Effector CD8-positive, alpha-beta T cell (primary cell): ENCODE measurements around the gene PALLD.
"Not testable (repeated sequence)": the region's sequence is repeated elsewhere in the genome, so short reads cannot be mapped to it uniquely, and the experiment has no call there.

Experiments
- DNase-seq: peaks from one replicate; lab custom pipeline; 2025; lab: John Stamatoyannopoulos, UW

Gene PALLD

DNA sequence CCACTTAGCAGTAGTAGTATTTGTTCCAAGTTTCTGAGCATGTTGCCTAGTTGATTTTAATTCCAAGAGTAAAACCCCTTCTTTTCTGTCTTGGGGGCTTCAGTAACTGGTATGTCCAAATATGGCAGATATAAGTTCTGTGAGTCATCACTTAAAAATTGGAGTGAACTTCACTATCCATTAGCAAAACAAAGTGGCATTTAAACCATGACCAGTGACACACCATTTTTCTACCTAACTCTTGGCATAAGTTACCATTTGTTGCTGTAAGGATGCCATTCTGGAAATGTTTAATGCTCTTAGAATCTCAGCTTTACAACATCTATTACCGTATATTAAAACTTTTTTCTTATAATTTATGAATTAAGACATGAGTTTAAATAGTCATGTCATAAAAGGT, 411.2 kb downstream of the PALLD start:
- DNase-seq: no peak

GRCh38 chr4:168908851-168909273, 412.0 kb downstream of the PALLD start:
- DNase-seq: no peak

DNA sequence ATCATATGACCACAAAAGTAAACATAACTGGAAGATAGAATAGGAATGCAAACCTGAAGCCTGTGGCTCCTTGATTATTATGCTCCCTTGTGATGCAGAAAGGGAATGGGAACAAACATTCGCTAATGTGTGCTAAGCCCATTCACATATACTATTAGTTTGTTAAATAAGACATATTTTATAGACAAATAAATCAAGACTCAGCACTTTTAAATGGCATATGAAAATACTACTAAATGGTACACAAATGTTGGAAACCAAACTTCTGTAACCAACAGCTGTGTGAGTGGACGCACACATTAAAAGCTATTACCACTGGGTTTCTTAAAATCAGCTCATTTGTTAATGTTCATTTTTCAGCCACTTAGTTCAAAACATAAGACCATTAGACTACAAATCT, 417.2 kb downstream of the PALLD start:
- no peak for DNase-seq

- DNase-seq: no peak
These were observed 420.4 kb downstream of the PALLD start for GRCh38 chr4:168917138-168917779.

DNA sequence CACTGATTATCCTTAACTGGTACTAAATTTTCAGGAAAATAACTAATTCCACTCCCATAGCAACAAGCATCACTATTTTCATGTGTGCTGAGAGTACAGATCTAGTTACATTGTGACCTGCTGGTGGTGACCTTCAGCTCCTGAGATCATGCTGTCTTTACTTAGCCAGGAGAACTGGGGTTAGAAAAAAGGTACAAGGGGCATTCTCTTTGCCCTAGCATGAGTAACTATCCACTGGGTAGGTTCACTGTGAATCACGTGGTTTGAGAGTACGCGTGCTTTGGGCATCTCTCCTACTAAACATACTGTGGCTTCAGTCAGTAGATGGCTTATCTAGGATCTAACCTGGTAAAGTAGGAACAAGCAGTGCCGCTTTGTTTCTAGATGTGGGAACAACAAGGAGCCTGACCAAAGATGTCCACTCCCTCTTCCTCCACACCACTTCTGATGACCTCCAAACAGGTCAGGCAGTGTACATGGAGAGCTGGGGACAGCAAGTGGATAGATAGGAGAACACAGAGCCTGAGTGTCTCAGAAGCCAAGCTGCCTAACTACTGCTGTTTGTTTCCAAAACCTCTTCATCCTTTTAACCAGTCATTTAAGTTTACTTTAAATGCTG, 423.0 kb downstream of the PALLD start:
- DNase-seq: no peak

- no peak for DNase-seq
These were observed 423.7 kb downstream of the PALLD start for GRCh38 chr4:168920441-168921065.

- peak; percentile 5 for DNase-seq
These were observed 426.8 kb downstream of the PALLD start for GRCh38 chr4:168923526-168924194.

DNA sequence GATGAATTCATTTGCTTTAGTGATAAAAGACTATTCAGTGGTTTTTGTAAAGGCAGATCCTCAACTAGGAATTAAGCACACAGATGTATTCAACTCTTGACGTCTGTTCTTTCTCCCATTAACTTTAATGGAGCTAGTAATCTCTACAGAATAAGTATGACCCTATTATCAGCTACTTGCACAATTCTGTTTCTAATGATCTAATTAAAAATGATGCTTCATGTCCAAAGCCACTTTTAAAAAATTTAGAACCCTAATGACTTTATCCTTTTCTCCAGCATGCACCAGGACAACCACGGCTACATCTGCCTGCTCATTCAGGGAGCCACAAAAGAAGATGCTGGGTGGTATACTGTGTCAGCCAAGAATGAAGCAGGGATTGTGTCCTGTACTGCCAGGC, 427.8 kb downstream of the PALLD start:
- DNase-seq: no peak

DNA sequence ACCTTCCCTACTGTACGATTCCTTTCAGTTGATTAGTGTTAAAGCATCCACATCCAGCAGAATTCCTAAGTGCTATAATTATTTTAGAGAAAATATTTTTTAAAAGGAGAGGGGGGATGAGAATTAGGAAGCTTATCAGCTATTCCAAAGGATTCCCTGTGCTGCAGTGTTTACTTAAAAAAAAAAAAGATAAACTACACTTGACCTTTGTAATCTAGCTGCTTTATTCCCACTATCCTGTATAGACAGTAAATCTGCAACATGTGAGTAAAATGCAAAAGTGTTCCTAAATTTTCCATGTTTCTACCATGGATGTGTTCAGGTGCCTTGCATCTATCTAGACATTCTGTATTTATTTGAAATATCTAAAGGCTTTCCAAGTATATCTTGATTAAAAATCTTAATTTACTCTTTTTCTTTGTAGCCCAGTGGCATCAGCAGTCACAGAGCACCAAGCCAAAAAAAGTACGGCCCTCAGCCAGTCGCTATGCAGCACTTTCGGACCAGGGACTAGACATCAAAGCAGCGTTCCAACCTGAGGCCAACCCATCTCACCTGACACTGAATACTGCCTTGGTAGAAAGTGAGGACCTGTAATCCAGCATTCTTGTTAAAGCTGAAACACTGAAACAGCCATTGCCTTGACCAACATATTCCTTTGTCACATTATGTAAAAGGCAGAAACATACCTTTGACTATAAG, 429.1 kb downstream of the PALLD start:
- no peak for DNase-seq

- no peak for DNase-seq
These were observed 431.5 kb downstream of the PALLD start for GRCh38 chr4:168928346-168928745.

- no peak for DNase-seq
These were observed 432.0 kb downstream of the PALLD start for GRCh38 chr4:168928875-168929274.

GRCh38 chr4:168930413-168931196, 433.8 kb downstream of the PALLD start:
- DNase-seq: no peak

DNA sequence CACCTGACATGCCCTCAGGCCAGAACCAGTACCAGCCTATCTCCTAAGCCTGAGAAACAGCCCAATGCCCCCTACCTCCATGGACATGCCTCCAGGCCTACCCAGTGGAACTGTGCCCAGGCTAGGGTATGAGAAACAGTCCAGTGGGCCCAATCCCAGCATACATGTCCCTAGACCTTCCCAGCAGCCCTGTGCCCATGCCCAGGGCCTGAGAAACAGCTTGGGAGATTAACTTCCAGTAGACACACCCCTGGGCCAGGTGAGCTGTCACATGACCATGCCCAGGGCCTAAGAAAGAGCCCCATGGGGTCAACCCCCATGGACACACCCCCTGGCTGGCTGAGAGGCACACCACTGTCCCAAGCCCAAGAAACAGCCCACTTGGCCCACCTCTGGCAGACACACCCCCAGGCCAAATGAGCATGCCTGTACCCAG, 434.4 kb downstream of the PALLD start:
- no peak for DNase-seq

DNA sequence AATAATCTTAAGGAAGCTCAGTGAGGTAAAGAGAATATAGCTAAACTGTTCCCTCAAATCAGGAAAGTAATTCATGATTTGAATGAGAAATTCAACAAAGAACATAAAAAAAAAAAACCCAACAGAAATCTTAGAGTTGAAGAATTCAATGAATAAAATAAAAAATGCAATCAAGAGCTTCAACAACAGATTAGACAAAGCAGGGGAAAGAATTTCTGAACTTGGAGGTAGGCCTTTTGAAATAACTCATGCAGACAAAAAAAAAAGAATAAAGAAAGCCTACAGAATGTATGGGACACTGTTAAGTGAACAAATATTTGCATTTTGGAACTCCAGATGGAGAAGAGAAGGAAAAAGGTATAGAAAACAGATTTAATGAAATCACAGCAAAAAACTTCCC, 435.3 kb downstream of the PALLD start:
- DNase-seq: no peak

GRCh38 chr4:168933423-168933822, 436.6 kb downstream of the PALLD start:
- DNase-seq: no peak

DNA sequence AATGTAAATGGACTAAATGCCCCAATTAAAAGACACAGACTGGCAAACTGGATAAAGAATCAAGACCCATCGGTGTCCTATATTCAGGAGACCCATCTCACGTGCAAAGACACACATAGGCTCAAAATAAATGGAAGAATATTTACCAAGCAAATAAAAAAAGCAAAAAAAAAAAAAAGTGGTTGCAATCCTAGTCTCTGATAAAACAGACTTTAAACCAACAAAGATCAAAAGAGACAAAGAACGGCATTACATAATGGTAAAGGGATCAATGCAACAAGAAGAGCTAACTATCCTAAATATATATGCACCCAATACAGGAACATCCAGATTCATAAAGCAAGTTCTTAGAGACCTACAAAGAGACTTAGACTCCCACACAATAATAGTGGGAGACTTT, 440.6 kb downstream of the PALLD start:
- DNase-seq: not testable (repeated sequence)

- DNase-seq: no peak
These were observed 446.1 kb downstream of the PALLD start for GRCh38 chr4:168942985-168943384.

- no peak for DNase-seq
These were observed 448.4 kb downstream of the PALLD start for GRCh38 chr4:168945291-168945690.

GRCh38 chr4:168952821-168953246, 456.0 kb downstream of the PALLD start:
- not testable (repeated sequence) for DNase-seq

DNA sequence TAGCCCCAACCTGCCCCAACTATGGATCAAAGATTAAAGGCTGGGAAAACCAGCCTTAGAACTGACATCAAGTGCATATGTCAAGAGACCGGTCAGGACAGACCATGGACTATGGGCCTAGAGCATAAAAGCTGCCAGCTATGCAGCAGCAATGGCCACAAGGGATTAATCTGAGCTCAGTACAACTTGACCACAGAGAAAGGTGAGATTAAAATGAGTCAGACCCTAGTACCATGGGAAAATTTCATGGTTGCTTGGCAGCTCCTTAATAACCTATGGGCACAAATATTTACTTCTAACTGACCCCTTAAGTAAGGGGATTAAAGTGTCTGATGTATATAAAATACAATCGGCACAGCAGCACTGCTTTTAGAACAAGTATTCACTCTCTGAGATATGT, 458.8 kb downstream of the PALLD start:
- no peak for DNase-seq

- no peak for DNase-seq
These were observed 463.9 kb downstream of the PALLD start for GRCh38 chr4:168960716-168961115.
